Activated B cell treated with CpG ODN at 0.5 μM for 24 hours (primary cell): Measurements from ENCODE around the gene DNAH6. TPM values are rescaled to one million over a fixed set of nuclear protein-coding genes. Genes with fewer than 3 reads are reported as not detected.

Experiments used
- ATAC-seq: fragments of 200-7000 bp; cut with Tn5 transposase; one replicate; pipeline ENCODE4 v1.10.0; 2021; ENCODE audit warnings: low read depth, mild to moderate bottlenecking, moderate library complexity
- CTCF ChIA-PET: fragments of 350-600 bp; sonication (Branson Sonifier 250); formaldehyde crosslinking; loops from one replicate; lab custom pipeline; 2021; ENCODE audit warnings: antibody characterized with exemption; lab: Charles Lee
- POLR2A ChIA-PET: fragments of 350-600 bp; sonication (Branson Sonifier 250); formaldehyde crosslinking; loops from one replicate; lab custom pipeline; 2021; ENCODE audit warnings: antibody characterized with exemption; lab: Charles Lee
- DNase-seq: peaks from one replicate; pipeline ENCODE4 v3.0.0; 2022
- H3K27ac Mint-ChIP-seq: one replicate; pipeline ENCODE4 v1.8.0; 2020; ENCODE audit warnings: mixed read lengths
- H3K27me3 Mint-ChIP-seq: one replicate; pipeline ENCODE4 v1.8.0; 2021; ENCODE audit warnings: mixed read lengths
- H3K36me3 Mint-ChIP-seq: one replicate; pipeline ENCODE4 v1.8.0; 2021; ENCODE audit warnings: low read depth, mixed read lengths
- H3K4me1 Mint-ChIP-seq: one replicate; pipeline ENCODE4 v1.8.0; 2021; ENCODE audit warnings: mixed read lengths
- H3K4me3 Mint-ChIP-seq: one replicate; pipeline ENCODE4 v1.8.0; 2020; ENCODE audit warnings: mild to moderate bottlenecking, mixed read lengths
- H3K9me3 Mint-ChIP-seq: one replicate; pipeline ENCODE4 v1.8.0; 2020; ENCODE audit warnings: mixed read lengths
- intact Hi-C: fragments of 100-400 bp; cut with micrococcal nuclease; formaldehyde crosslinking; loops from one replicate; pipeline ENCODE4 v1.15.1; 2024
- total RNA-seq: library from RNA; stranded (reverse); gene quantifications from 2 replicates; pipeline ENCODE4 v1.2.3, GENCODE V29; 2022
- TF ChIP-seq, protein P1 (sequence below): fragments of 200-600 bp; IDR thresholded peaks from one replicate; pipeline ENCODE4 v1.8.0; 2022; ENCODE audit warnings: antibody characterized with exemption, mild to moderate bottlenecking

Gene DNAH6
- total RNA-seq, 1 donor from 2014 or later = 0.82 TPM

DNA sequence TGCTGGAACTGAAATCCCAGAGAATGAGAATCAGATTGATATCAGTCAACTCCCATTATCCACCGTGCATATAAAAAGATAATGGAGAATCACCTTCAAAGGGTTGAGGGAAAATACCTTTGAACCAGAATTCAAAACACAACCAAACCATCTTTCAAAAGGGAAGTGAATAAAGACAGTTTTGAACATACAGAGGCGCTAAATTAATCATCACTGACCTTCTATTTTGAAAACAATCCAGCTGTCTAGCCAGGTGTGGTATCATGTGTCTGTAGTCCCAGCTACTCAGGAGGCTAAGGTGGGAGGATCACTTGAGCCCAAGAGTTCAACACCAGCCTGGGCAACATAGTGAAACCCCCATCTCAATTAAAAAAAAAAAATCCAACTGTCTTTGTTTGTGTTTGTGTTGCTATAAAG lies 300.9 kb downstream of the DNAH6 start:
- ChIA-PET CTCF (interaction anchor here (0.9 to 1.3 kb wide), 3 partner anchors 64 to 108 kb away, joined by 3 to 5 read pairs (median 3); partner anchors contain the start of gene TRABD2A), POLR2A (interaction anchor here (0.6 to 1.3 kb wide), 9 partner anchors 16 to 601 kb away, joined by 3 to 6 read pairs (median 4); partner anchors contain the start of gene SH2D6)
- H3K4me1 Mint-ChIP-seq = peaks cover 27% of the 10 kb centered on the region
- peak overlapping the region; percentile 78 for H3K27ac Mint-ChIP-seq
- intact Hi-C loops = loop anchor here (1.0 to 5.0 kb wide), 4 partner anchors 16 to 110 kb away; no protein-coding TSS in a partner anchor
- peaks cover 2% of the 10 kb centered on the region for H3K9me3 Mint-ChIP-seq
- peaks cover 2% of the 10 kb centered on the region for H3K27me3 Mint-ChIP-seq
- no peak for DNase-seq
- TF ChIP-seq, protein P1, sequence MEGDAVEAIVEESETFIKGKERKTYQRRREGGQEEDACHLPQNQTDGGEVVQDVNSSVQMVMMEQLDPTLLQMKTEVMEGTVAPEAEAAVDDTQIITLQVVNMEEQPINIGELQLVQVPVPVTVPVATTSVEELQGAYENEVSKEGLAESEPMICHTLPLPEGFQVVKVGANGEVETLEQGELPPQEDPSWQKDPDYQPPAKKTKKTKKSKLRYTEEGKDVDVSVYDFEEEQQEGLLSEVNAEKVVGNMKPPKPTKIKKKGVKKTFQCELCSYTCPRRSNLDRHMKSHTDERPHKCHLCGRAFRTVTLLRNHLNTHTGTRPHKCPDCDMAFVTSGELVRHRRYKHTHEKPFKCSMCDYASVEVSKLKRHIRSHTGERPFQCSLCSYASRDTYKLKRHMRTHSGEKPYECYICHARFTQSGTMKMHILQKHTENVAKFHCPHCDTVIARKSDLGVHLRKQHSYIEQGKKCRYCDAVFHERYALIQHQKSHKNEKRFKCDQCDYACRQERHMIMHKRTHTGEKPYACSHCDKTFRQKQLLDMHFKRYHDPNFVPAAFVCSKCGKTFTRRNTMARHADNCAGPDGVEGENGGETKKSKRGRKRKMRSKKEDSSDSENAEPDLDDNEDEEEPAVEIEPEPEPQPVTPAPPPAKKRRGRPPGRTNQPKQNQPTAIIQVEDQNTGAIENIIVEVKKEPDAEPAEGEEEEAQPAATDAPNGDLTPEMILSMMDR = no peak
- H3K36me3 Mint-ChIP-seq = no peaks in the 10 kb centered on the region
- H3K4me3 Mint-ChIP-seq = peak overlapping the region; percentile 29
- ATAC-seq = peak; percentile 80

DNA sequence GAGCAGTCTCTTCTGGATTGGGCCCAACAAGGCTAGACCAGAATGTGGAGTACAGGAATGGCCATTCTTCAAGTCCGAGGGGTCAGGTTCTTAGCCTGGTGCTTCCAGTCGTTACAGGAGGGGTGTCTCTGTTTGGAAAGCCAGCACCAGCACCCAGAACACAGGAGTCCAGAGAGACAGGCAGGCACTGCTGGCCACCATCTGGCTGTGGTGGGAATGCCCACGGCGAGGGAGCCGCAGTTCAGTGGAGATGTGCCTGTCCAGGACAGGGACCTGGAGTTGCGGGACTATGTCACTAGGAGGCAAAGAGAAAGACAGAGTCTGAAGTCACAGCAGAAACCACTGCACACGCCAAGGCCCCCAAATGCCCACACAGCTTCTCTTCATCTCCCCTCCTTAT lies 305.5 kb downstream of the DNAH6 start:
- Mint-ChIP-seq H3K36me3 (no peaks in the 10 kb centered on the region), H3K9me3 (peaks cover 2% of the 10 kb centered on the region), H3K27me3 (no peaks in the 10 kb centered on the region), H3K27ac (no peak overlapping the region), H3K4me1 (peaks cover 15% of the 10 kb centered on the region), H3K4me3 (no peak overlapping the region)
- ATAC-seq (no peak), DNase-seq (no peak)
- CTCF ChIA-PET = interaction anchor here (1.5 kb wide), 1 partner anchor 104 kb away, joined by 3 read pairs; no protein-coding TSS in a partner anchor
- intact Hi-C loops = no loop called here
- POLR2A ChIA-PET = no interaction called here
- TF ChIP-seq, protein P1 = no peak

DNA sequence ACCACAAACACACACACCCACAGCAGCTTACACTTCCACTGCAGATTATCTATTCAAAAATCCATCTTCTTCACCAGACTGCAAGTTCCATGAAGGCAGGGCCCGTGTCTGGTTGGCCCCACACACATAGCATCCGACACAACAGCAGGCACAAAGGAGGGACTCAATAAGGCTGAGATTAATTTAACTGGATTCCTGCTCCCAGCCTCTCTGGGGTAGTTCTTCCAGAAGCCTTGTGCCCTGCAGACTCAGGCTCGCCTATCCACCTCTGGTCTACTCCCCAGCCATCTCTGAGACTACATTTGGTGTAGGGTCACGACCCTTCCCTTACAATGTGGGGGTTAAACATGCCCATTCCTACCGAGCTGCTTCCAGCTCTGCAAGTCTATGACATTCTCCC lies 306.9 kb downstream of the DNAH6 start:
- intact Hi-C loops = no loop called here
- Mint-ChIP-seq H3K9me3 (no peaks in the 10 kb centered on the region), H3K4me3 (no peak overlapping the region), H3K27ac (no peak overlapping the region), H3K36me3 (no peaks in the 10 kb centered on the region), H3K4me1 (peaks cover 3% of the 10 kb centered on the region), H3K27me3 (no peaks in the 10 kb centered on the region)
- POLR2A ChIA-PET = no interaction called here
- DNase-seq = no peak
- no peak for ATAC-seq
- TF ChIP-seq, protein P1 = no peak
- CTCF ChIA-PET = no interaction called here

DNA sequence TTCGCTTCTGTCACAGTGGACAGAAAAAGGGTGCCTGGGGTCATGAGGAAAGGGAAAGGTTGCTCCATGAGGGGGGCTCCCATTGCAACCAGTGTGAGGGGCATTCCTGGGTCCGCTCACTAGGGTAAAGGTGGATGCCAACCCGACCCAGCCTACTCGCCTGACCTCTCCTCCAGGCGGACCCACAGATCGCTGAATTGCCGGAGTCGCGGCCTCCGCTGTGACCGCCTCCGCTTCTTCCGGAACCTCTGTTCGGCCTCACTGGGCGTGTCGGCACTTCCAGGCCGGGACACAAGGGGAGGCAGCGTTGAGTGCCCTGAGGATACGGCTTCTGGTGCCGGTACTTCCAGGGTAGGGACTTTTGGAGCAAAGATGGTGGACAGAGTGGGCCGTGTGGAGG lies 307.5 kb downstream of the DNAH6 start:
- no peak overlapping the region for H3K4me3 Mint-ChIP-seq
- H3K27ac Mint-ChIP-seq = no peak overlapping the region
- TF ChIP-seq, protein P1 = no peak
- no peaks in the 10 kb centered on the region for H3K9me3 Mint-ChIP-seq
- DNase-seq = no peak
- intact Hi-C loops = no loop called here
- ChIA-PET CTCF (no interaction called here), POLR2A (no interaction called here)
- no peak for ATAC-seq
- no peaks in the 10 kb centered on the region for H3K4me1 Mint-ChIP-seq
- no peaks in the 10 kb centered on the region for H3K27me3 Mint-ChIP-seq
- no peaks in the 10 kb centered on the region for H3K36me3 Mint-ChIP-seq

DNA sequence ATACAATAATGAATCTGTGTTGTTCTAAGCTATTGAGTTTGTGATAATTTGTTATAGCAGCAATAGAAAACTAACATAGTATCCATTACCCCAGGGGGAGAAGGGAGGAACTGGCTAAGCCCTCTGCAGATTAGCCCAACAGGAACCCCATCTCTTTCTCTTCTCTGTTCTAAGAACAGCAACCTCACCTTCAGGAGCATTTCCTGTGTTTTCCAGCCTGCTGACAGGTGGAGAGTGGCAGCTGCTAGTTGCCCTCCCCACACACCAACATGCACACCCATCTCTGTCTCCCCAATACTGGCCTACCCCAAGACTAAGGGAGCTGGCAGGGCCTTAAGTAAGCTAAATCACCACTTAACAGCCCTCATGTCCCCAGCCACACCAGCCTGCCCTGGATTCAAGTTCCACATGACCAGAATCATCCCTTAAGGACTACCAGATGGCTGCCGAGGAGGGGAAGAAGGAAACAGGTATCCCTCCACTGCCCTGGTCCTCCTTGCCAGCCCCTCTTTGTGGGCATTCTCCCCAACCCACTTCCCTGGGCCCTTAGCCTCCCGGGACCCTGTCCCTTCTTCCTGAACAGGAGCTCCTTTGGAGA lies 311.8 kb downstream of the DNAH6 start:
- Mint-ChIP-seq H3K27me3 (no peaks in the 10 kb centered on the region), H3K36me3 (no peaks in the 10 kb centered on the region), H3K4me1 (peaks cover 15% of the 10 kb centered on the region), H3K27ac (no peak overlapping the region), H3K9me3 (no peaks in the 10 kb centered on the region), H3K4me3 (no peak overlapping the region)
- intact Hi-C loops = no loop called here
- ATAC-seq (no peak), DNase-seq (no peak)
- TF ChIP-seq, protein P1 = no peak
- ChIA-PET CTCF (interaction anchor here (0.6 to 1.0 kb wide), 2 partner anchors 10 to 313 kb away, joined by 3 read pairs; no protein-coding TSS in a partner anchor), POLR2A (no interaction called here)
